CD14-positive monocyte (primary cell): ENCODE results near the gene SETD5. TPM values are rescaled to one million over a fixed set of nuclear protein-coding genes. Genes with fewer than 3 reads are reported as not detected.
A peak's percentile ranks its signal among the peaks of the same experiment; 100 is the strongest.

Experiments
- DNase-seq, 3 donors: peaks; one replicate each; pipeline ENCODE4 v3.0.0-alpha.2; 2011 to 2022
- H2AFZ ChIP-seq: 2 replicates; pipeline ENCODE4 v1.6.0; 2012; ENCODE audit warnings: mild to moderate bottlenecking, low read depth, low read length, inconsistent platforms; ENCODE audit not compliant: insufficient read depth, poor library complexity, severe bottlenecking
- H3K27ac ChIP-seq, 2 donors: 1 replicate in 1 of 2; 2 replicates in 1 of 2; pipeline ENCODE4 v1.5.1; 2012 to 2013; ENCODE audit warnings: low read length in 2 of 2, control low read depth in 1 of 2, inconsistent platforms in 1 of 2, low read depth in 1 of 2, mild to moderate bottlenecking in 1 of 2
- H3K27me3 ChIP-seq, 2 donors: one replicate each; pipeline versions ENCODE4 v1.6.0 to v1.6.1; 2011 to 2013; ENCODE audit warnings: low read length in 2 of 2; ENCODE audit not compliant: control insufficient read depth in 2 of 2, insufficient read depth in 2 of 2
- H3K36me3 ChIP-seq, 2 donors: replicated peaks in 1 of 2; 1 replicate in 1 of 2; 2 replicates in 1 of 2; pipeline versions ENCODE4 v1.5.1 to v1.6.1; 2012 to 2013; ENCODE audit warnings: low read length in 2 of 2, control low read depth in 1 of 2, inconsistent platforms in 1 of 2, mild to moderate bottlenecking in 1 of 2; ENCODE audit not compliant: insufficient read depth in 2 of 2, control insufficient read depth in 1 of 2
- H3K4me1 ChIP-seq, 2 donors: 1 replicate in 1 of 2; 2 replicates in 1 of 2; pipeline versions ENCODE4 v1.5.1 to v1.6.1; 2012 to 2013; ENCODE audit warnings: low read length in 2 of 2, control low read depth in 1 of 2, inconsistent platforms in 1 of 2, mild to moderate bottlenecking in 1 of 2, moderate library complexity in 1 of 2; ENCODE audit not compliant: insufficient read depth in 2 of 2, control insufficient read depth in 1 of 2
- H3K4me2 ChIP-seq: replicated peaks from 2 replicates; pipeline ENCODE3; 2012; ENCODE audit warnings: low read length, moderate library complexity, mild to moderate bottlenecking; ENCODE audit not compliant: poor library complexity, severe bottlenecking; ENCODE audit errors: extremely low read depth
- H3K4me3 ChIP-seq, 3 experiments: fragments of 200-600 bp in 1 of 3; sonication (generic) in 1 of 3; replicated peaks in 1 of 3; 1 replicate in 2 of 3; 2 replicates in 1 of 3; pipeline ENCODE4 v1.5.1; 2011 to 2013; ENCODE audit warnings: low read length in 3 of 3, mild to moderate bottlenecking in 3 of 3, control low read depth in 2 of 3, low read depth in 2 of 3, inconsistent platforms in 1 of 3, moderate library complexity in 1 of 3
- H3K79me2 ChIP-seq: 2 replicates; pipeline ENCODE4 v1.6.0; 2012; ENCODE audit warnings: mild to moderate bottlenecking, control low read depth, inconsistent platforms, low read length, moderate library complexity; ENCODE audit not compliant: insufficient read depth
- H3K9ac ChIP-seq: 2 replicates; pipeline ENCODE4 v1.6.0; 2017; ENCODE audit warnings: low read length, mild to moderate bottlenecking; ENCODE audit not compliant: insufficient read depth, poor library complexity, severe bottlenecking
- H3K9me3 ChIP-seq, 2 donors: replicated peaks in 1 of 2; 1 replicate in 1 of 2; 2 replicates in 1 of 2; pipeline versions ENCODE4 v1.5.1 to v1.6.1; 2012 to 2013; ENCODE audit warnings: low read length in 2 of 2, control low read depth in 1 of 2; ENCODE audit not compliant: control insufficient read depth in 1 of 2, insufficient read depth in 1 of 2
- H4K20me1 ChIP-seq: 2 replicates; pipeline ENCODE4 v1.6.0; 2012; ENCODE audit warnings: mild to moderate bottlenecking, low read length, control low read depth, moderate library complexity; ENCODE audit not compliant: insufficient read depth
- H3K27ac Mint-ChIP-seq, 7 donors: one replicate each; pipeline ENCODE4 v1.8.0; 2020; ENCODE audit warnings: mild to moderate bottlenecking in 7 of 7, mixed read lengths in 7 of 7, moderate library complexity in 6 of 7, inconsistent platforms in 2 of 7
- H3K27me3 Mint-ChIP-seq, 3 donors: one replicate each; pipeline ENCODE4 v1.8.0; 2021 to 2022; ENCODE audit warnings: low read depth in 3 of 3, mild to moderate bottlenecking in 3 of 3, mixed read lengths in 3 of 3, moderate library complexity in 3 of 3, inconsistent platforms in 1 of 3
- H3K36me3 Mint-ChIP-seq, 2 donors: one replicate each; pipeline ENCODE4 v1.8.0; 2020; ENCODE audit warnings: mixed read lengths in 2 of 2, inconsistent platforms in 1 of 2, mild to moderate bottlenecking in 1 of 2
- H3K4me1 Mint-ChIP-seq: one replicate; pipeline ENCODE4 v1.8.0; 2020; ENCODE audit warnings: mild to moderate bottlenecking, mixed read lengths
- H3K4me3 Mint-ChIP-seq, 2 donors: one replicate each; pipeline ENCODE4 v1.8.0; 2020; ENCODE audit warnings: mild to moderate bottlenecking in 2 of 2, mixed read lengths in 2 of 2, moderate library complexity in 1 of 2
- H3K9me3 Mint-ChIP-seq, 7 donors: one replicate each; pipeline ENCODE4 v1.8.0; 2020 to 2022; ENCODE audit warnings: mixed read lengths in 7 of 7, mild to moderate bottlenecking in 6 of 7, moderate library complexity in 6 of 7, inconsistent platforms in 2 of 7
- CTCF ChIP-seq: fragments of 200-600 bp; IDR thresholded peaks from one replicate; pipeline ENCODE4 v1.8.0; 2022; ENCODE audit warnings: antibody characterized with exemption, mild to moderate bottlenecking
- WGBS: methylation state at CpG from one replicate; pipeline ENCODE4 v1.1.5; 2013; ENCODE audit warnings: missing lambda C conversion rate; ENCODE audit not compliant: insufficient coverage; 5-methylcytosine and 5-hydroxymethylcytosine counted together
- intact Hi-C, 2 donors: fragments of 100-400 bp; cut with micrococcal nuclease; formaldehyde crosslinking; loops; one replicate each; pipeline versions ENCODE4 v1.15.0 to v1.15.1; 2023
- polyA plus RNA-seq, 3 donors: library from polyadenylated mRNA; depleted of rRNA in 1 of 3; unstranded in 2 of 3; stranded (reverse) in 1 of 3; fragments of 300-500 nt in 2 of 3; fragments of >200 nt in 1 of 3; fragmentation: Illumina TruSeq in 2 of 3; gene quantifications; 1 replicate in 2 of 3; 2 replicates in 1 of 3; pipeline ENCODE4 v1.2.3, GENCODE V29; 2012 to 2021

Gene SETD5
- polyA plus RNA-seq, 3 donors: 4.1 to 51.5 (median 13.7) TPM

- no peak for DNase-seq
- peaks cover 0 to 1% (median 0%) of the 10 kb centered on the region in 3 donors for H3K27me3 Mint-ChIP-seq
- TF ChIP-seq CTCF: no peak
- Histone ChIP-seq H3K79me2 (peaks cover 87% of the 10 kb centered on the region), H3K4me1 (peaks cover 21 to 48% of the 10 kb centered on the region in 2 donors), H3K4me2 (no peak overlapping the region), H3K9me3 (no peaks in the 10 kb centered on the region), H3K4me3 (no peak overlapping the region), H4K20me1 (peaks cover 64% of the 10 kb centered on the region), H3K27ac (peak overlapping the region in 1 of 2 donors; percentile 10), H2AFZ (no peak overlapping the region), H3K36me3 (no peaks in the 10 kb centered on the region), H3K9ac (no peak overlapping the region), H3K27me3 (no peaks in the 10 kb centered on the region)
- peak overlapping the region in 3 of 7 donors; percentile 30 to 70 (median 69) for H3K27ac Mint-ChIP-seq
- H3K4me1 Mint-ChIP-seq: peaks cover 56% of the 10 kb centered on the region
- intact Hi-C loops: no loop called here
- peaks cover 0 to 2% (median 0%) of the 10 kb centered on the region in 7 donors for H3K9me3 Mint-ChIP-seq
- 24% methylated on average over 2 of the region's 3 CpGs for WGBS
- H3K36me3 Mint-ChIP-seq: no peaks in the 10 kb centered on the region
- H3K4me3 Mint-ChIP-seq: no peak overlapping the region
Observed at GRCh38 chr3:9400616-9401015, 3.2 kb downstream of the SETD5 start.

- Histone ChIP-seq H2AFZ (no peak overlapping the region), H3K4me3 (no peak overlapping the region), H3K9ac (no peak overlapping the region), H3K36me3 (no peaks in the 10 kb centered on the region), H3K9me3 (no peaks in the 10 kb centered on the region), H3K27me3 (no peaks in the 10 kb centered on the region), H3K27ac (peak overlapping the region in 1 of 2 donors; percentile 42), H4K20me1 (peaks cover 72% of the 10 kb centered on the region), H3K79me2 (peaks cover 94% of the 10 kb centered on the region), H3K4me2 (no peak overlapping the region), H3K4me1 (peaks cover 16 to 42% of the 10 kb centered on the region in 2 donors)
- Mint-ChIP-seq H3K36me3 (no peaks in the 10 kb centered on the region), H3K4me3 (no peak overlapping the region), H3K27me3 (peaks cover 0 to 1% (median 0%) of the 10 kb centered on the region in 3 donors), H3K9me3 (peaks cover 0 to 2% (median 0%) of the 10 kb centered on the region in 7 donors), H3K27ac (peak overlapping the region in 1 of 7 donors; percentile 12), H3K4me1 (peaks cover 54% of the 10 kb centered on the region)
- no peak for DNase-seq
- TF ChIP-seq CTCF: no peak
- intact Hi-C loops: no loop called here
- no CpG with 5 or more reads among the region's 4 CpGs for WGBS
Observed at GRCh38 chr3:9401986-9402385, 4.6 kb downstream of the SETD5 start.
